Measurements from ENCODE around the gene ANKRD13C.

Gene ANKRD13C

DNA sequence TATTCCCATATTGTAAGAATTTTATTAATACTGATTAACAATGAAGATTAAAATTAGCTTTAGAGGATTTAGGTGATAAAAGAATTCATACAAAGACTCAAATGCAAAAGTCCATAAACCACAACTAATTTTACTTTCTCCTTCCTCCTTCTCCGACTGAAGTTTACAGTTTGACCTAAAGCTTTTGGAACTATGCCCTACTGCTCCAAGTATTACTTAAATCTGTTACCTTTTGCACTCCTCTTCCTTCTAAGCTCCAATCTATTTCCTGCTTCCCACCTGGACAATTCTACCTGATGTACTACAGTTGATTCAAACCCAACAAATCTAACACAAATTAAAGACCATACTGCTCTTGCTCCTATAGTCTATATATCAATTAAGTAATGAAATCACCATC lies 36.3 kb downstream of the ANKRD13C start:
- no peak overlapping the region for H3K4me3 ChIP-seq (ENCODE audit: low read depth, low read length)
- TF ChIP-seq, protein P1, sequence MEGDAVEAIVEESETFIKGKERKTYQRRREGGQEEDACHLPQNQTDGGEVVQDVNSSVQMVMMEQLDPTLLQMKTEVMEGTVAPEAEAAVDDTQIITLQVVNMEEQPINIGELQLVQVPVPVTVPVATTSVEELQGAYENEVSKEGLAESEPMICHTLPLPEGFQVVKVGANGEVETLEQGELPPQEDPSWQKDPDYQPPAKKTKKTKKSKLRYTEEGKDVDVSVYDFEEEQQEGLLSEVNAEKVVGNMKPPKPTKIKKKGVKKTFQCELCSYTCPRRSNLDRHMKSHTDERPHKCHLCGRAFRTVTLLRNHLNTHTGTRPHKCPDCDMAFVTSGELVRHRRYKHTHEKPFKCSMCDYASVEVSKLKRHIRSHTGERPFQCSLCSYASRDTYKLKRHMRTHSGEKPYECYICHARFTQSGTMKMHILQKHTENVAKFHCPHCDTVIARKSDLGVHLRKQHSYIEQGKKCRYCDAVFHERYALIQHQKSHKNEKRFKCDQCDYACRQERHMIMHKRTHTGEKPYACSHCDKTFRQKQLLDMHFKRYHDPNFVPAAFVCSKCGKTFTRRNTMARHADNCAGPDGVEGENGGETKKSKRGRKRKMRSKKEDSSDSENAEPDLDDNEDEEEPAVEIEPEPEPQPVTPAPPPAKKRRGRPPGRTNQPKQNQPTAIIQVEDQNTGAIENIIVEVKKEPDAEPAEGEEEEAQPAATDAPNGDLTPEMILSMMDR (IDR thresholded peaks at IDR 0.05; ENCODE audit: insufficient read depth, low read depth, low read length, missing control alignments), result no peak
- DNase-seq (ENCODE audit: low read depth), result no peak

DNA sequence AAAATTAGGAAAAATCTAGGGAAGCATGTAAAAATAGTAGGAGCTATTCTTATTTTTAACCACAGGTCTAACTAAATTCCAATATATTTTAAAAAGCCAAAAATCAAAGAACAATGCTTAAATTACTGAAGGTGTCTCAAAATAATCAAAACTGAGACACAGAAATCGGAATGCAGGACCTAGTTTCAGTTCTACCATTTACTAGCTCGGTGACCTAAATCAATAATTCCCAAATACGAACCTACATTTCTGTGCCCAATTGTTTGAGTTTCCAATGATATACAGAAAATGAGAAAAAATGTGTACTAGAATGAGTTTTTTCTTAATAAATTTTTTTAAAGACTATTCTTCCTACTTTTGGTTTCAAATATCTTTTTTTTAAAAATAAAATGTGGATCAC lies 37.4 kb downstream of the ANKRD13C start:
- no peak for DNase-seq (ENCODE audit: low read depth)
- no peak overlapping the region for H3K4me3 ChIP-seq (ENCODE audit: low read depth, low read length)
- TF ChIP-seq, protein P1 (IDR thresholded peaks at IDR 0.05; ENCODE audit: insufficient read depth, low read depth, low read length, missing control alignments), result no peak

DNA sequence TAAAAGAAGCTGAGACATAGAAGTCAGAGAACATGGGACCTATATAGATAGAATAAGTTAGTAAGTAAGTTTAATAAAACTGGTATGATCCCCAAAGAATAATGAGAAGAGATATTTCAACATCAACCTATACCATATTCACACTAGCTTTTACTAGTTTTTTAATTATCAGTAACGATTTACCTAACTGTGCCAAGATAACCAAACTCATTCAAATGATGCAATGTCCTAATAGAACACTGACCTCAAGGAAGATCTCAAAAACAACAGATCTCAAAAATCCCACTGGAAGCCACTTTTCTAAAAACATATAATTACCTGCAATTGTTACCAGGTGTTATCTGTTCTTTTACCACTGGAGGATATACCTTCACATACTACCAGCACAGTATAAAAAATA lies 38.7 kb downstream of the ANKRD13C start:
- TF ChIP-seq, protein P1 (IDR thresholded peaks at IDR 0.05; ENCODE audit: insufficient read depth, low read depth, low read length, missing control alignments), result no peak
- DNase-seq (ENCODE audit: low read depth), result no peak
- H3K4me3 ChIP-seq (ENCODE audit: low read depth, low read length), result no peak overlapping the region

DNA sequence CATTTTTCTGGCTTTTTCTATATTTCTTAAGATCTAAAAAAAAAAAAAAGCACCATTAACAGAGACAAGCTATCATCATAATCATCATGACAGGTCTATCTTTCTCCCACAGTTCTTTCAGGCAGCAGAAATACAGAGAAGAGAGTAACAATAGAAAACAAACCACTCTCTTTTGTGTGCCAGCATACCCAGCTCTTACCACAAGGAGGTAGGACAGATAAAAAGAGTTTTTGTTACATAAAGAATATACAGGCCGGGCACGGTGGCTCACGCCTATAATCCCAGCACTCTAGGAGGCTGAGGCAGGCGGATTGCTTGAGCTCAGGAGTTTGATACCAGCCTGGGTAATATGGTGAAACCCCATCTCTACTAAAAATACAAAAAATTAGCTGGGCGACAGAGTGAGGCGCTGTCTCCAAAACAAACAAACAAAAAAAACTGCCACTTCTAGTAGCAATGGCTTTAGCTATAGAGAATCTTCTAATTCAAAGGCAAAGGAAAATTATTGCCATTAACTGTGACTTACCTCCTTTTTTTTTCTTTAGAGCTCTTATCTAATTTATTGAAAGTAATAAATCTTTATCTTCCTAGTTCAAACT lies 39.7 kb downstream of the ANKRD13C start:
- TF ChIP-seq, protein P1 (IDR thresholded peaks at IDR 0.05; ENCODE audit: insufficient read depth, low read depth, low read length, missing control alignments), result no peak
- DNase-seq (ENCODE audit: low read depth), result no peak
- H3K4me3 ChIP-seq (ENCODE audit: low read depth, low read length), result no peak overlapping the region

DNA sequence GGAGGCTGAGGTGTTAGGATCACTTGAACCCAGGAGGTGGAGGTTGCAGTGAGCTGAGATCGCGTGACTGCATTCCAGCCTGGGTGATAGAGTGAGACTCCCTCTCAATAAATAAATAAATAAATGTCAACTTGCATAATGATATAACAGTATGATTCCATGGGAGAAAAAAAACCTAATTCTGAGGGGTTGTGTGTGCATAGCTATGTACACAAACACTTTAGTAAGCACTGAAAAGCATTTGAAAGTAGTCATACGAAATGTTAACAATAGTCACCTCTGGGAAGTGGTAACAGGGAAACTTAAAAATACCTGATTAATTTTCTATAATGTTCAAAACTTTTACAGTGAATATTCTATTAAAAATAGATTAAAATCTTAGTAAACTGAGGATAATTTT lies 43.2 kb downstream of the ANKRD13C start:
- no peak overlapping the region for H3K4me3 ChIP-seq (ENCODE audit: low read depth, low read length)
- DNase-seq (ENCODE audit: low read depth), result no peak
- TF ChIP-seq, protein P1 (IDR thresholded peaks at IDR 0.05; ENCODE audit: insufficient read depth, low read depth, low read length, missing control alignments), result no peak

DNA sequence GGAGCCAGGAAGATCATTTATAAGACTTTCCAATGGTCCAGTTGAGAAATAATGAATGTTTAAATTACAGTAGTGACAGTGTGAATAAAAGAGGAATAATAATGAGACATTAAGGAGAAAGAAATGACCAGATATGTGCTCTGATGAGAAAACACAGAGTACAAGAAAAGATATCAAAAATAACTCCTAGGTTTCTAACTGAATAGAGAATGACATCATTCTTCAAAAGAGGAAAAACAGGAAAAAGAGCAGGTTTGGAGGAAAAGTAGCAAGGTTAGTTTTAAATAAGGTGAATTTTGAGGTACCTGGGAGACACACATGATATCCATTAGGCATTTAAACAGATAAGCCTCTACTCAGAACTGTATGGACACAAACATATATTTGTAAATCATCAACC lies 55.0 kb downstream of the ANKRD13C start:
- TF ChIP-seq, protein P1 (IDR thresholded peaks at IDR 0.05; ENCODE audit: insufficient read depth, low read depth, low read length, missing control alignments), result no peak
- DNase-seq (ENCODE audit: low read depth), result no peak
- no peak overlapping the region for H3K4me3 ChIP-seq (ENCODE audit: low read depth, low read length)

DNA sequence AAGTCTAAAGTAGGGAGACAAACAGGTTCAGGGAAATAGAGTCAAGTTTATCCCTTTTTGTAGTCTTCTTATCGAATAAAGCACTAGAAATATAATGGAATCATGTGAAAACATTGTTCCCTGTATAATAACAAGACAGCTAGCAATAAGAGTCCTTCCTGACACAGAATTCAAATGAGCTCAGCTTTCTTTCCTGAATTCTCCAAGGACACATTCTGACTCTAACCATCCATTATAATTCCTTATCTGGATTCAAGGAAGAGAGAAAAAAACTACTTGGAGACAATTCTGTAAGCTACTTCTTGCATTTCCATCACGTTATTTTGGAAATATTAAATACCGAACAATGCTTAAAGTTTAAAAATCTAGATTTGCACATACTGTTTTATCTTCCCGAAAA lies 58.8 kb downstream of the ANKRD13C start:
- H3K4me3 ChIP-seq (ENCODE audit: low read depth, low read length), result no peak overlapping the region
- TF ChIP-seq, protein P1 (IDR thresholded peaks at IDR 0.05; ENCODE audit: insufficient read depth, low read depth, low read length, missing control alignments), result no peak
- no peak for DNase-seq (ENCODE audit: low read depth)

Data from GM12865 (cell line).